GM18507 (cell line): Measurements from ENCODE around the gene ATP2B2.

ENCODE experiments used
- DNase-seq: peaks from one replicate; pipeline ENCODE4 v3.0.0; 2011; ENCODE audit warnings: low read depth; ENCODE audit not compliant: insufficient read length; ENCODE audit errors: extremely low spot score
- FAIRE-seq: peaks from 2 replicates; lab custom pipeline; 2011; peaks lifted over from hg19 to GRCh38; lab: Jason Lieb, UNC

The ATP2B2 gene

DNA sequence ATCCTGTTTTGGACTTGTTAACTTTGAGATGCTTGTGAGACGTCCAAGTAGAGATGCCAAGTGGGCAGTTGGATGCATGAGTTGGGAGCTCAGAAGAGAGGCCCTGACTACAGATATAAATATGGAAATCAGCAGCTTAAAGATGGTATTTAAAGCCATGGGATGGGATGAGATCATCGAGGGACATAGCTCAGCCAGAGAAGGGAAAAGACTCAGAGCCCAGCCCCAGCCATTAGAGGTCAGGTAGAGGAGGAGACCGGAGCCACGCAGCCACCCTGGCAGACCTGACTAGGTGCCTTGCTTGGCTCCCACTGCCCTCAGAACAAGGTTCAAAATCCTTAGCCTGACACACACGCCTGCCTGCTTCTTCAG, 31.1 kb downstream of the ATP2B2 start:
- DNase-seq = no peak
- no peak for FAIRE-seq

DNA sequence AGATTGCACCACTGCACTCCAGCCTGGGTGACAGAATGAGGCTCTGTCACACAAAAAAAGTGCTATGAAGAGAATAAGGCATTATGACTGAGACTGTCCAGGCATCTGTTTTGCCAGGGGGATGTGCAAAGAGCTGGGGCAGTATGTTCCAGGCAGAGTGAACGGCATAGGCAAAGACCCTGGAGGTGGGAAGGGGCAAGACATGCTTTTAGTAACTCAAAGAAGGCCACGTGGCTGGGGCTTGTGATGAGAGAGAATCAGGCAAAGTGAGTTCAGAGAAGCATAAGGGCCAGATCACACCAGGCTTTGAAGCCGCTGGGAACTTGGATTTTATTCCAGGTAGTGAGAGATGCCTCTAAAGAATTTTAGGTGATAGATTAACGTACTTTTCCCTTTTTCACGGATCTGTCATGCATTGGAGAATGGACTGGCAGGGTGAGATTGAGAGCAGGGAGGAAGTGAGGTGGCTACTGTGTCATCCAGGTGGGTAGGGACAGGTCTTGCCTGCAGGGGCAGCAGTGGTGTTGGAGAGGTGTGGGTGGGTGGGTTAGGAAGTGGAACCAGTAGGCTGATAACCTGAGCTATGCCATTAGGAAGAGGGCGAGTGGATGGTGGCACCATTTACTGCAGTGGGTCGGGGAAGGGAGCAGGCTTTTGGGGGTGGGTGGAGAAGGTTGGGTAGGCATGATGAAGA, 31.7 kb downstream of the ATP2B2 start:
- DNase-seq = no peak

DNA sequence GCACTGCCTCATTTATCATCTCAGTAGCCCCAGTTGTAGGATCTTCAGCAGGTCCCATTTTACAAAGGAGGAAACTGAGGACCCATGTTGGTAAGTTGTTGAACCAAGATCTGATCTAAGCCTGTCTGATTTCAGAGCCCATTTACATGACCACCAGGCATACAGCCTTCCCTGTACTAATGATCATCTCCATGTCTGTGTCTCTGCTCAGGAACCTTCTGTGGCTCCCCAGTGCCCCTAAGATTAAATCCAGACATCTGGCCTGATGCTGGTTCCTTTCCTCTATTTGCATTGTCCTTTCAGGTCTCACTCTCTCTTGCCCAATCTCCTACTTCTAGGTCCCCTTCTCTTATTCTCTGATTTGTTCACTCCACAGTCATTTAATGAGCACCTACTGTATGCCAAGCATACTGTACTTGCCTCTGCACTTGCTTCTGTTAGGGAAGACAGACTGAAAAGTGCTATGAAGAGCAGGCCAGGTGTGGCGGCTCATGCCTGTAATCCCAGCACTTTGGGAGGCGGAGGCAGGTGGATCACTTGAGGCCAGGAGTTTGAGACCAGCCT, 32.4 kb downstream of the ATP2B2 start:
- FAIRE-seq (no peak), DNase-seq (no peak)

More for the DNA sequence above, 31.7 kb downstream of the ATP2B2 start:
- FAIRE-seq = no peak

- FAIRE-seq = no peak
- no peak for DNase-seq
Observed at GRCh38 chr3:10471054-10471688, 34.2 kb downstream of the ATP2B2 start.

GRCh38 chr3:10470120-10471053, 35.0 kb downstream of the ATP2B2 start:
- DNase-seq (no peak), FAIRE-seq (no peak)

- FAIRE-seq (no peak), DNase-seq (no peak)
Observed at GRCh38 chr3:10469441-10470119, 35.8 kb downstream of the ATP2B2 start.

GRCh38 chr3:10468613-10469354, 36.6 kb downstream of the ATP2B2 start:
- FAIRE-seq = no peak
- no peak for DNase-seq

- DNase-seq = no peak
- no peak for FAIRE-seq
Observed at GRCh38 chr3:10467904-10468612, 37.3 kb downstream of the ATP2B2 start.

DNA sequence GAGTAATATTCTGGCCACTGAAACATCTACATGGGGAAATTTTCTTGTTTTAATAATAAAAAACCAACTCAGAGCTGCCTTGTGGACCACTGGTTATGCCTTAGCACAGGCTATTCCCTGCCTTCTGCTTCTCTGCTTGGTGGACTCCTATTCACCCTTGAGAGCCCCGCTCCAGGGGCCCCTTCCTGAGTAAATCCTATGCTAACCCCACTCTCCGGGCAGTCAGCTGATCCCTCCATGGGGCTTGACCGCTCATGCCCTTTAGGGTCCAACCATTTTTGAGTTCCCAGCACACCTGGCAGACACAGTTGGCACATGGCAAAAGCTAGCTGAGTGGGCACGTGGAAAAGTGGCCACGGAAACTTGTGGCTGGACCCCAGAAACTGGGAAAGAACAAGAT, 38.2 kb downstream of the ATP2B2 start:
- no peak for FAIRE-seq
- DNase-seq = no peak

DNA sequence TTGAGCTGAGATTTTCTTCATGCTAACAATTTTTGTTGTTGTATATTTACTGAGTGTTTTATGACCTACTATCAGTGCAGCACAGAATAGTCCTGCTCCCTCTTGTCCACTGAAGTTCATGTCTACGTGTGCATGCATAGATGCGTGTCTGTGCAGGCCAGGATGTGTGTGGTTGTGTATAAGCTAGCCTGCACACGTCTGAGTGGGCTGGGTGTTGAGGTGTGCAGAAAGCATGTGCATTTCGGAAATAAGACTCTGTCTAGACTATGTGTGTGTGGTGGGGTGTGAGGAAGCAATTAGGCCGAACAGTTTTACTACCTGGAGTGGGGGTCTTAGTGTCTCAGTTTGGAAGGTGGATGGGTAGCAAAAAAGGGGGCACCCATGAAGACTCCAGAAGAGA, 39.2 kb downstream of the ATP2B2 start:
- FAIRE-seq (no peak), DNase-seq (no peak)

DNA sequence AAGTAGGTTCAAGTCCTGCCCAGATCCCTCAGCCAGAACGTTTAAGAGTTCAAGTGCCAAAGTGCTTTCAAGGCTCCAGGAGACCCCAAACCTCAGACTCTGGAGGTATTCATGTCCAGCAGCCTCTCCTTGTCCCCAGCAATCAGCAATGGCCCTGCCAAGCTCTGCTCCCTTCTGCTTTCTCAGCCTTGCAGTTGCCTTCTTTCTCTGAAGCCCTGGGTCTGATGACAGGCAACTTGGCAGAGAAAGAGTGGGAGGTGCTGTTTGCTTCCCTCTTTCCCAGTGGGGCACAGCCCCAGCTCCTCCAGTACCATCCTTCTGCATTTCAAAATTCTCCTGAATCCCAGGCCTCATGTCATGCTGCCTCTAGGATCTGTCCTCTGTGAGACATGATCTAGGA, 40.2 kb downstream of the ATP2B2 start:
- DNase-seq (no peak), FAIRE-seq (no peak)

- no peak for FAIRE-seq
- DNase-seq = no peak
Observed at GRCh38 chr3:10463533-10464434, 41.6 kb downstream of the ATP2B2 start.

DNA sequence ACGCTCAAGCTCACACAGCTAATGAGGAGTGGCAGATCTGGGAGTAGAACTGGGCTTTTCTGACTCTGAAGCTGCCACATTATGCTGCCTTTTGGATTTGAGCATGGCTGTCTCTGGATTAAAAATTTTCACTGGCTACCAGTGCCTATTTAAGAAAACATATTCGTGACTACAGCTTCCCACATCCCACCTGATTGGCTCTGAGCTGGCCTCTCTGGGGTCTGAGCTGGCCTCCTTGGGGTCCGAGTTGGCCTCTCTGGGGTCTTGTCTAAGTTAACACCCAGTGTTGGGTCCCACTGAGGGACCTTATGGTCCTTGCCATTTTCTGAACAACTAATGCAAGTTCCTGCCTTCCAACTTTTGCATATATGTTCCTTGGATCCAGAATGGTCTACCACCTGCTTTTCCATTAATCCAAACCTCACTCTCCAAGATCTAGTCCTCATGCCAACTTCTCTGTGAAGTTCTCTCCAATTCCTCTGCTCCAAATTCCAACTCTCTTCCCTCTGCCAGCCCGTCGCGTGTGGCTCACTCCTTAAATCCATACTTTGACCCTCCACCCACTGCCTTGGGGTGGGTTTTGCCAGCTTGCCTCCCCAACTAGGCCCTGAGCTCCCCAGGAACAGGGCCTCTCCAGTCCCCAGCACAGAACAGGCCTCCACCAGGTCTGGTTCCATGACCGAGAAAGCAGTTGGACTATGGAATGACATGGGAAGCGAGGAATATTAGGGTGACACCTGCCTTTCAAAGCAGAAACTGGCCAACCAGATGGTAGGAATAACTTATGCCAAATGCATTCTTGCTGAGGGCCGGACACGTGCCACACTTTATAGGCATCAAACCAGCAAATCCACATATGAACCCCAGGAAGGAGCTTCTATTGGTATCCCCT, 42.5 kb downstream of the ATP2B2 start:
- DNase-seq (no peak), FAIRE-seq (no peak)

DNA sequence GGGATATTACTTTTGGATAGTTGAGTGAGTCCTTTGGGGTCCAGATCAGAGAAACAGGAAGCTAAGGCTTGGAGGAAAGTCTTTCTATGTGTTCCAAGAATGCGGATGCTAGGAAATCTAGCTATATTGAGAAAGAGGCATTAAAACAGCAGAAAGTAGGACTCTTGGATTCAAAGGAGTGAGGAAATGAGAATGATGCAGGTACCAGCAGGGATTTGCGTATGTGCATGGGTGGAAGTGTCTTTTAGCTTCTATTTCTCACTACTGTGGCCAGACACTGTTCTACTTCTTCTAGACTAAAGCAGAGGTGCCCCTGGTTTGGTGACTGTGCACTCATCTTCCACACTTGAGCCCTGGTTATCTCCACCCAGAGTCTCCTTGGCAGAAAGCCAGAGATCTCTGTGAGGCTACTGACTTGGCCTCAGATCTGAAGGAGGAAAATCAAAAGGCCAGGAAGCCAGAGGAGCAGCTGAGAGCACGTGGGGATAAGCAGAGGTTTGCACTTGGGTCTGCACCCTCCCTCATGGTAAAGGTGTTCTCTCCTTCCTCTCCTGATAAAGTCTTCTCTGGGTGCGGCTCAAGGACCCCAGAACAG, 44.3 kb downstream of the ATP2B2 start:
- DNase-seq (no peak), FAIRE-seq (no peak)

DNA sequence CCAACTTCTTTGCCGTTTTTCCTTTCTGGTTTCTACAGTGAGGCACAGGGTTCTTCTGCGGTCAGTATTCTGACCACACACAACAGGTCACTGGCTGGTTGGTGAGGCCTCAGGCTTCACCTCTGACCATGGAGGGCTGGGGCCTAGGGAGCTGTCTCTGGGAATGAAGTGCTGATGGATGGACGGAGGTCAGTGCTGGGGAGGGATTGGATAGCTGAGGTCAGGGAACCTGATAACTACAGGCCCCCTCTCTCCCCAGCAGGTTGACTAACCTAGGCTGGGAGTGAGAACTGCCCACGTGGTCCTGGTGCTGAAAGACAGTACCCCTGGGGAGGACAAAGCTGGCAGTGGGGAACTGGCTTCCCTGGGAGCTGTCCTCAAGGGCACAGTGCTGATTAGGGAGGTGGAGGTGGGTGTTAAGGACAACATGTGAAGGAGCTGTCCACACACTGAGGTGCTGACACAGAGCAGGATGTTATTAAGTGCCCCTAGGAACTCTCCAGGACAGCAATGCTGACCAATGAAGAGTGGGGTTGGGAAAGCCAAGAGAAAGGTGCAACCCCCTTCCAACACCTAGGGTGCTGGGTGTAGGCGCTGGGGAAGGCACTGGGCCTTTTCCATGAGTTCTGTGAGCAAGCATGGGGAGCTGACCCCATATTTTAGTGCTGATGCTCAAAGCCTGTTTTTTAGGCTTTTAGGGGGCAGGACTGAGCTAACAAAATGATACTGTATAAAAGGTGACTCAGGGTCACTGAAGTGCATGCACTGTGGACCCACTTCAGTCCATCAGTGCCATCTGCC, 45.2 kb downstream of the ATP2B2 start:
- FAIRE-seq (peak; percentile 54), DNase-seq (peak; percentile 28)
